Subcutaneous abdominal adipose tissue (tissue), 5 donors: ENCODE data around the gene RIN1.

ENCODE experiments used
- H3K27ac ChIP-seq: one replicate; pipeline ENCODE4 v1.7.0; 2013; ENCODE audit warnings: low read depth, mild to moderate bottlenecking, inconsistent platforms, low read length, moderate library complexity
- H3K27me3 ChIP-seq, 5 donors: one replicate each; pipeline ENCODE4 v1.7.0; 2013; ENCODE audit warnings: low read length in 5 of 5, inconsistent platforms in 1 of 5; ENCODE audit not compliant: control insufficient read depth in 5 of 5, insufficient read depth in 4 of 5
- H3K36me3 ChIP-seq, 5 donors: one replicate each; pipeline ENCODE4 v1.7.0; 2013; ENCODE audit warnings: low read length in 5 of 5; ENCODE audit not compliant: control insufficient read depth in 5 of 5, insufficient read depth in 5 of 5
- H3K4me1 ChIP-seq, 5 donors: one replicate each; pipeline ENCODE4 v1.7.0; 2013; ENCODE audit warnings: low read length in 5 of 5, mild to moderate bottlenecking in 3 of 5, moderate library complexity in 1 of 5; ENCODE audit not compliant: control insufficient read depth in 5 of 5, insufficient read depth in 5 of 5
- H3K4me3 ChIP-seq, 5 donors: one replicate each; pipeline ENCODE4 v1.7.0; 2013; ENCODE audit warnings: low read length in 5 of 5, low read depth in 1 of 5
- H3K9ac ChIP-seq, 5 donors: one replicate each; pipeline ENCODE4 v1.7.0; 2013; ENCODE audit warnings: low read length in 5 of 5, mild to moderate bottlenecking in 4 of 5, moderate library complexity in 3 of 5
- H3K9me3 ChIP-seq, 5 donors: one replicate each; pipeline ENCODE4 v1.7.0; 2013; ENCODE audit warnings: low read length in 5 of 5; ENCODE audit not compliant: control insufficient read depth in 5 of 5
- donor health status: healthy.
- donor health status: healthy.
- donor health status: healthy.
- donor health status: healthy.
- donor health status: healthy.

RIN1 gene

GRCh38 chr11:66289548-66290329 lies 46.5 kb downstream of the RIN1 start:
- Histone ChIP-seq H3K4me3 (peak overlapping the region; percentile 80 to 90 (median 89)), H3K4me1 (peaks cover 3 to 43% (median 31%) of the 10 kb centered on the region in 5 donors), H3K9ac (peak overlapping the region in 4 of 5 donors; percentile 36 to 94 (median 58)), H3K36me3 (peaks cover 0 to 19% (median 4%) of the 10 kb centered on the region in 5 donors), H3K27me3 (peaks cover 27 to 35% (median 32%) of the 10 kb centered on the region in 5 donors), H3K9me3 (no peaks in the 10 kb centered on the region), H3K27ac (peak overlapping the region; percentile 74)

- Histone ChIP-seq H3K4me3 (peak within 1 kb of the TSS; percentile 80 to 96 (median 89)), H3K9me3 (no peaks in the 10 kb centered on the region), H3K36me3 (peaks cover 0 to 25% (median 11%) of the 10 kb centered on the region in 5 donors), H3K4me1 (peaks cover 3 to 43% (median 31%) of the 10 kb centered on the region in 5 donors), H3K9ac (peak within 1 kb of the TSS; percentile 73 to 94 (median 87)), H3K27ac (peak within 1 kb of the TSS; percentile 90), H3K27me3 (peaks cover 22 to 28% (median 24%) of the 10 kb centered on the region in 5 donors)
Measured at GRCh38 chr11:66288671-66289547, 47.3 kb downstream of the RIN1 start, which contains the start of gene YIF1A. TSS of gene YIF1A (minus strand) at chr11:66289143. CDS start at chr11:66288985, 158 bp downstream.

GRCh38 chr11:66287889-66288670 lies 48.2 kb downstream of the RIN1 start:
- H3K36me3 ChIP-seq, result peaks cover 0 to 28% (median 11%) of the 10 kb centered on the region in 5 donors
- peaks cover 14 to 20% (median 16%) of the 10 kb centered on the region in 5 donors for H3K27me3 ChIP-seq
- H3K4me1 ChIP-seq, result peaks cover 3 to 43% (median 31%) of the 10 kb centered on the region in 5 donors
- peak overlapping the region; percentile 90 for H3K27ac ChIP-seq
- no peaks in the 10 kb centered on the region for H3K9me3 ChIP-seq
- H3K4me3 ChIP-seq, result peak overlapping the region; percentile 80 to 96 (median 89)
- peak overlapping the region; percentile 73 to 94 (median 87) for H3K9ac ChIP-seq

- Histone ChIP-seq H3K4me1 (peaks cover 3 to 49% (median 35%) of the 10 kb centered on the region in 5 donors), H3K9ac (peak overlapping the region in 2 of 5 donors; percentile 93 to 94), H3K27me3 (peaks cover 7 to 13% (median 8%) of the 10 kb centered on the region in 5 donors), H3K4me3 (peak overlapping the region in 3 of 5 donors; percentile 80 to 90 (median 86)), H3K9me3 (no peaks in the 10 kb centered on the region), H3K27ac (no peak overlapping the region), H3K36me3 (peaks cover 0 to 28% (median 11%) of the 10 kb centered on the region in 5 donors)
Measured at GRCh38 chr11:66287211-66287888, 48.9 kb downstream of the RIN1 start.

- Histone ChIP-seq H3K4me1 (peaks cover 3 to 49% (median 35%) of the 10 kb centered on the region in 5 donors), H3K4me3 (no peak overlapping the region), H3K27me3 (peaks cover 4 to 9% (median 6%) of the 10 kb centered on the region in 5 donors), H3K27ac (no peak overlapping the region), H3K36me3 (peaks cover 0 to 28% (median 11%) of the 10 kb centered on the region in 5 donors), H3K9me3 (no peaks in the 10 kb centered on the region), H3K9ac (peak overlapping the region in 1 of 5 donors; percentile 35)
Measured at GRCh38 chr11:66286699-66287098, 49.5 kb downstream of the RIN1 start.

GRCh38 chr11:66285250-66285947 lies 50.8 kb downstream of the RIN1 start:
- H3K9me3 ChIP-seq, result no peaks in the 10 kb centered on the region
- H3K27ac ChIP-seq, result no peak overlapping the region
- H3K4me1 ChIP-seq, result peaks cover 3 to 45% (median 34%) of the 10 kb centered on the region in 5 donors
- no peak overlapping the region for H3K9ac ChIP-seq
- no peak overlapping the region for H3K4me3 ChIP-seq
- H3K36me3 ChIP-seq, result peaks cover 0 to 28% (median 11%) of the 10 kb centered on the region in 5 donors
- no peaks in the 10 kb centered on the region for H3K27me3 ChIP-seq

- H3K4me1 ChIP-seq, result peaks cover 3 to 40% (median 27%) of the 10 kb centered on the region in 5 donors
- H3K27me3 ChIP-seq, result peaks cover 0 to under 1% (median 0%) of the 10 kb centered on the region in 5 donors
- H3K9ac ChIP-seq, result no peak overlapping the region
- no peak overlapping the region for H3K4me3 ChIP-seq
- H3K36me3 ChIP-seq, result peaks cover 0 to 28% (median 11%) of the 10 kb centered on the region in 5 donors
- no peaks in the 10 kb centered on the region for H3K9me3 ChIP-seq
- no peak overlapping the region for H3K27ac ChIP-seq
Measured at GRCh38 chr11:66284526-66285078, 51.6 kb downstream of the RIN1 start.

- Histone ChIP-seq H3K4me1 (peaks cover 1 to 34% (median 22%) of the 10 kb centered on the region in 5 donors), H3K4me3 (no peak overlapping the region), H3K9me3 (no peaks in the 10 kb centered on the region), H3K36me3 (peaks cover 0 to 28% (median 11%) of the 10 kb centered on the region in 5 donors), H3K9ac (no peak overlapping the region), H3K27ac (no peak overlapping the region), H3K27me3 (peaks cover 0 to 8% (median 3%) of the 10 kb centered on the region in 5 donors)
Measured at GRCh38 chr11:66283461-66284105, 52.7 kb downstream of the RIN1 start.
